Measurements from ENCODE around the gene DNAI1. TPM values are rescaled to one million over a fixed set of nuclear protein-coding genes. Genes with fewer than 3 reads are reported as not detected.

DNAI1 gene
- total and polyA plus RNA-seq, 8 donors: 0.29 to 11.6 (median 4.8) TPM

DNA sequence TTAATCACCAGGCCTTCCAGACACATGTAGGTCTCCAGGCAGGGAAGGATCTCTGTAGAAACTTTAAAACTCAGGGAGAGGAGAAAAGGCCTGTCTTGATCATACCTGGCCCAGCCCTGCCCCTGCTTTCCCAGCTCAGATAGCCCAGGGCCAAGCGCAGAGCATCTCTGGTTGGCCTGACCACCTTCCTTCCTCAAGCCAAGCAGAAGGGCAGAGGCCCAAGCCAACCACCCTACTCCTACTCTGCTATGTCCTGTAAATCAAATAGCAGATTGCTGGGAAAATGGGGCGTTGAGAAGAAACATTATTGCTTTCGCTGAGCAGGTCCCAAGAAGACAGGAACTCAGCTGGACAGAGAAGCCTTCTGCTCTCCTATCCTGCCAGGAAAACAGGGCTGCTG, 49.9 kb downstream of the DNAI1 start:
- Histone ChIP-seq H3K9me3 (no peaks in the 10 kb centered on the region), H3K27me3 (no peaks in the 10 kb centered on the region), H3K4me3 (no peak overlapping the region), H3K4me1 (no peaks in the 10 kb centered on the region), H3K36me3 (no peaks in the 10 kb centered on the region), H3K27ac (no peak overlapping the region)
- intact Hi-C loops (cut with DNase I): no loop called here
- ATAC-seq (no peak), DNase-seq (no peak)
- TF ChIP-seq CTCF (IDR thresholded peaks at IDR 0.05): no peak

DNA sequence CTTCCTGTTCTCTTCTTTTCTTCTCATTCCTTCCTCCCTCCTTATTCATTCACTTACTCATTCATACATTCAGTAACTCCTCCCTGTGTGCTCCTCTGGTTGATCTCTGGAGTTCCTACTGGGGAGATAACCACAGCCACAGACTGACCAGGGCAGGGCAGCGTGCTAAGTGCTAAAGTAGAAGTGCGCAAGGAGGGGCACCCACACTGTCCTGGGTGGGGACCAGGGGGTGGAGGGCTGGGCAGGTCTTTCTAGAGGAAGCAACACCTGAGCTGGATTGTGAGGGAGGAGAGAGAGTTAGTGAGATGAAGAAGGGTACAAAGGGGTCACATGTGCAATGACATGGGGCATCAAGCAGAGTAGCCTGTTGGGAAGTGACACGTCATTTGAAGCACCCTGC, 50.3 kb downstream of the DNAI1 start:
- Histone ChIP-seq H3K36me3 (no peaks in the 10 kb centered on the region), H3K4me3 (no peak overlapping the region), H3K27me3 (no peaks in the 10 kb centered on the region), H3K9me3 (no peaks in the 10 kb centered on the region), H3K4me1 (no peaks in the 10 kb centered on the region), H3K27ac (no peak overlapping the region)
- intact Hi-C loops (cut with DNase I): no loop called here
- no peak for ATAC-seq
- DNase-seq: no peak
- no peak for TF ChIP-seq CTCF (IDR thresholded peaks at IDR 0.05)

DNA sequence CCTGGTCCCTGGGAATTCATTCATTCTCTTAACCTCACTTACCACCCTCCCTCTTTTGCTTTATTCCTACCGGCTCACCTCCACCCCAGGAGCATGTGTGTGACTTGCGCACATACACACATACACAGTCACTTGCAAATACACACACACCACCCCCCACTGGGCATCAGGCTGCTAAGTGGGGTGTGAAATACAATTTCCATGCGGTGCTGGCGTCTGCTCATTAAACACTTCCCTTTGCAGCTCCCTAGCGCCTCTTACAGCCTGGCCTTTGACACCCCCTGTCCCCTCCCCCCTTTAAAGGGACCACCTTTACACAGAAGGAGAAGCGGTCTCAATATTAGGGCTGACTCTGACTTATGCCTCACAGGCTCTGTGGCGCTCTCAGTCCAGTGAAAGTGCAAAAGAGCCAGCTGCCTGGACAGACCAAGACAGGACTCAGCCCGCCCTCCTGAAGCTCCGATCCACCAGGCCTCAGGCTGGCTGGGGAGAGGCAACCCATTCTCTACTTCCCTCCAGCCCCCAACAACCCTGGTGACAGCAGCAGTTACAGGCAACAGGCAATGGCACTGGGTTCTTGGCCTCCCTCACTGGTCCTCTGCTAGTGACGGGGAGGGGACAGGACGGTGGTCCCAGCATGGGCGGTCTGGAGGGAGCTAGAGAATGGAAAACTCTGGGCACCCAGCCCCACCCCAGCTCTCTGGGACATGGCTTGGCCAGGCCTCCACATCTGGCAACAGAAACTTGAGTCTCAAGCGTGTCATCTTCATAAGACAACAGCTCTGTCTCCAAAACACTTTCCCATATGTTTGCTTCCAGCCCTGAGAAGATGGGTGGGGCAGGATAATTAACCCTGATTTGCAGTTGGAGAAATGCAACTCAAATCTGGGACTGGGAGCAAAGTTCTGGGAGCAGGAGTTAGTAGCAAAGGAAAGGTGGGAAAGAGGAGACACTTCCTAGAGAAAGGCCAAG, 52.2 kb downstream of the DNAI1 start:
- Histone ChIP-seq H3K4me3 (no peak overlapping the region), H3K36me3 (no peaks in the 10 kb centered on the region), H3K27ac (no peak overlapping the region), H3K27me3 (no peaks in the 10 kb centered on the region), H3K9me3 (no peaks in the 10 kb centered on the region), H3K4me1 (no peaks in the 10 kb centered on the region)
- intact Hi-C loops (cut with DNase I): no loop called here
- DNase-seq (no peak), ATAC-seq (no peak)
- no peak for TF ChIP-seq CTCF (IDR thresholded peaks at IDR 0.05)

DNA sequence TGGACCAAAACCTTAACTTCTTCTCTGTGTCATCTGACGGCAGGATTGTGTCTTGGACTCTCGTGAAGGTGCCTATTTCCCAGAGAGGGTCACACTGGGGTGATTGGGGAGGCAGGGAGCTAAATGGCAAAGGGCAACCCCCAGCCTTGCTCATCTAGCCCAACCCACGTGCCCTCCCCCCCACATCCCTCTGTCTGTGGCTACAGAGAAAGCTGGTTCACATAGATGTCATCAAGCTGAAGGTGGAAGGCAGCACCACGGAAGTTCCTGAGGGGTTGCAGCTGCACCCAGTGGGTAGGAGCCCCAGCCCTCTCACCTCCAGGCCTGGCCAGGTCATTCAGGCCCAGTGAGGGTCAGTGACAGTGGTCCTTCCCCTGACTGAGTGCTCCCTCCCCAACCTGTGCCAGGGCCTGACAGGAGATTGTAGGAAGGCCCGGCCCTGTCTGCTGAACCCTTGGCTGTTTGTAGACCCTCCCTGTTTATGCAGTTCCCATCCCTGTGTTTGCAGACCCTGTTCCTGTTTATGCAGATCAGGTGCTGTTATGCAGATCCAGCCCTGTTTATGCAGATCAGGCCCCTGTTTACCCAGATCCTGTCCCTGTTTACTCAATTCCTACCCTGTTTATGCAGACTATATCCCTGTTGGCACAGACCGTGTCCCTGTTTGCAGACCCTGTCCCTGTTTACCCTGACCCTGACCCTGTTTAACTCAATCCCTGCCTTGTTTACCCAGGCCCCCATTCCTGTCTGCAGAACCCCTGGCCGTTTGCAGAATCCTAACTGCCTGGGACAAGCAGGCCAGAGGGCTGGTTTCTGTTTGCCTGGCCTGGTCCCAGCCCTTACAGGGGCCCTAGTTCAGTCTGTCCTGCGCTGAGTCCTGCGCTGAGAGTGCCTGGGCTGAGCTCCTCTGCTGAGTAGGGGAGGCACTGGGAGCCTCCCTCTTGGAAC, 53.8 kb downstream of the DNAI1 start:
- H3K36me3 ChIP-seq: no peaks in the 10 kb centered on the region
- H3K4me3 ChIP-seq: no peak overlapping the region
- ATAC-seq: peak; percentile 50
- H3K4me1 ChIP-seq: no peaks in the 10 kb centered on the region
- TF ChIP-seq CTCF (IDR thresholded peaks at IDR 0.05): no peak
- intact Hi-C loops (cut with DNase I): no loop called here
- H3K9me3 ChIP-seq: no peaks in the 10 kb centered on the region
- no peak overlapping the region for H3K27ac ChIP-seq
- no peaks in the 10 kb centered on the region for H3K27me3 ChIP-seq
- no peak for DNase-seq
